A673 (cell line): ENCODE results near the gene AMBRA1. TPM values are rescaled to one million over a fixed set of nuclear protein-coding genes. Genes with fewer than 3 reads are reported as not detected.

Experiments
- BruUV-seq: library from RNA; stranded (reverse); fragments of 400-500 nt; replicated peaks from 2 replicates; lab custom pipeline; 2021; lab: Mats Ljungman, UMichigan
- CTCF ChIA-PET: fragments of 300-600 bp; sonication (Branson Sonifier 250); formaldehyde crosslinking; loops from one replicate; lab custom pipeline; 2022; ENCODE audit warnings: antibody characterized with exemption; lab: Charles Lee
- POLR2A ChIA-PET: fragments of 300-600 bp; sonication (Branson Sonifier 250); formaldehyde crosslinking; loops from one replicate; lab custom pipeline; 2022; ENCODE audit warnings: antibody characterized with exemption; ENCODE audit not compliant: low non-redundant PET; lab: Charles Lee
- DNase-seq: peaks from one replicate; pipeline ENCODE4 v3.0.0-alpha.2; 2015; ENCODE audit warnings: low spot score
- H3K27ac ChIP-seq: fragments of 200-600 bp; sonication (generic); 2 replicates; pipeline ENCODE4 v1.5.1; 2016; ENCODE audit warnings: mixed run types, low read depth, mild to moderate bottlenecking, mixed read lengths, antibody characterized with exemption, low read length; ENCODE audit not compliant: poor library complexity, severe bottlenecking
- H3K27me3 ChIP-seq: fragments of 200-600 bp; sonication (generic); replicated peaks from 2 replicates; pipeline ENCODE4 v1.6.1; 2017; ENCODE audit warnings: mixed run types, low read depth, mild to moderate bottlenecking, mixed read lengths, antibody characterized with exemption, low read length; ENCODE audit not compliant: insufficient read depth, poor library complexity
- H3K36me3 ChIP-seq: fragments of 200-600 bp; sonication (generic); 2 replicates; pipeline ENCODE4 v1.6.1; 2016; ENCODE audit warnings: mixed run types, mild to moderate bottlenecking, mixed read lengths, antibody characterized with exemption, low read length; ENCODE audit not compliant: insufficient read depth, poor library complexity, severe bottlenecking
- H3K4me1 ChIP-seq: fragments of 200-600 bp; sonication (generic); 2 replicates; pipeline ENCODE4 v1.6.1; 2017; ENCODE audit warnings: mixed run types, mild to moderate bottlenecking, mixed read lengths, antibody characterized with exemption, low read length; ENCODE audit not compliant: insufficient read depth, poor library complexity, severe bottlenecking
- H3K4me3 ChIP-seq: fragments of 200-600 bp; sonication (generic); 2 replicates; pipeline ENCODE4 v1.5.1; 2016; ENCODE audit warnings: low read depth, mixed run types, mild to moderate bottlenecking, mixed read lengths, low read length; ENCODE audit not compliant: poor library complexity, severe bottlenecking
- H3K9me3 ChIP-seq: fragments of 200-600 bp; sonication (generic); 2 replicates; pipeline ENCODE4 v1.6.1; 2016; ENCODE audit warnings: mixed run types, low read depth, mild to moderate bottlenecking, mixed read lengths, antibody characterized with exemption, low read length; ENCODE audit not compliant: poor library complexity, severe bottlenecking
- CTCF ChIP-seq: fragments of 300-800, 200-600 bp; sonication (generic); conservative IDR thresholded peaks from 2 replicates; pipeline ENCODE4 v1.5.1; 2017; ENCODE audit warnings: low read depth, mild to moderate bottlenecking, antibody characterized with exemption, low read length, moderate library complexity, mixed read lengths
- EZH2 ChIP-seq: fragments of 200-600 bp; sonication (generic); IDR thresholded peaks from 2 replicates; pipeline ENCODE4 v1.6.1; 2017; ENCODE audit warnings: borderline replicate concordance, low read depth, mild to moderate bottlenecking, mixed read lengths, antibody characterized with exemption, low read length; ENCODE audit not compliant: poor library complexity, severe bottlenecking
- intact Hi-C: fragments of 100-400 bp; cut with micrococcal nuclease; formaldehyde crosslinking; loops from one replicate; pipeline ENCODE4 v1.10.0; 2022; ENCODE audit not compliant: unreplicated experiment
- total RNA-seq: library from RNA; stranded (reverse); gene quantifications from 2 replicates; pipeline ENCODE4 v1.2.3, GENCODE V29; 2021

The AMBRA1 gene
- total RNA-seq, 1 experiment from 2014 or later: 78.1 TPM

- ChIA-PET CTCF (interaction anchor here (0.7 to 2.3 kb wide), 12 partner anchors 8 to 155 kb away, joined by 3 to 13 read pairs (median 4); partner anchors contain the start of gene MDK), POLR2A (interaction anchor here (0.5 kb wide), 1 partner anchor 307 kb away, joined by 4 read pairs; no protein-coding TSS in a partner anchor)
- Histone ChIP-seq H3K4me1 (peaks cover 39% of the 10 kb centered on the region), H3K36me3 (peaks cover 11% of the 10 kb centered on the region), H3K4me3 (peak overlapping the region; percentile 51), H3K27ac (no peak overlapping the region), H3K9me3 (no peaks in the 10 kb centered on the region), H3K27me3 (peaks cover 47% of the 10 kb centered on the region)
- no TSS peak for BruUV-seq
- DNase-seq: peak; percentile 92
- intact Hi-C loops: no loop called here
- TF ChIP-seq CTCF (peak; percentile 7; the same call in 1 of the 2 replicates), EZH2 (no peak)
Observed at GRCh38 chr11:46392421-46393230, 201.2 kb downstream of the AMBRA1 start.

- H3K27me3 ChIP-seq: peaks cover 49% of the 10 kb centered on the region
- intact Hi-C loops: no loop called here
- BruUV-seq: no TSS peak
Observed at GRCh38 chr11:46391578-46392420, 202.0 kb downstream of the AMBRA1 start, which contains the start of gene CHRM4. TSS of gene CHRM4 (minus strand) at chr11:46391776. CDS start at chr11:46386557, 5,219 bp downstream.

More at GRCh38 chr11:46391578-46392420, 202.0 kb downstream of the AMBRA1 start, which contains the start of gene CHRM4:
- H3K4me3 ChIP-seq: peak within 1 kb of the TSS; percentile 51
- peak; percentile 81 for DNase-seq
- peaks cover 39% of the 10 kb centered on the region for H3K4me1 ChIP-seq
- H3K9me3 ChIP-seq: no peaks in the 10 kb centered on the region
- POLR2A ChIA-PET: interaction anchor here (0.5 kb wide), 1 partner anchor 308 kb away, joined by 4 read pairs; no protein-coding TSS in a partner anchor
- CTCF ChIA-PET: interaction anchor here (0.7 to 2.3 kb wide), 14 partner anchors 8 to 154 kb away, joined by 3 to 13 read pairs (median 4); partner anchors contain the start of gene MDK
- TF ChIP-seq CTCF (peak; percentile 58), EZH2 (peak; percentile 51)
- H3K27ac ChIP-seq: no peak within 1 kb of the TSS
- peaks cover 3% of the 10 kb centered on the region for H3K36me3 ChIP-seq
